ENCODE results near the gene HIPK3. TPM values are rescaled to one million over a fixed set of nuclear protein-coding genes. Genes with fewer than 3 reads are reported as not detected.
A peak's percentile ranks its signal among the peaks of the same experiment; 100 is the strongest.

Gene HIPK3
- total RNA-seq, 4 donors from 2014 or later = 267 to 391 (median 316) TPM

DNA sequence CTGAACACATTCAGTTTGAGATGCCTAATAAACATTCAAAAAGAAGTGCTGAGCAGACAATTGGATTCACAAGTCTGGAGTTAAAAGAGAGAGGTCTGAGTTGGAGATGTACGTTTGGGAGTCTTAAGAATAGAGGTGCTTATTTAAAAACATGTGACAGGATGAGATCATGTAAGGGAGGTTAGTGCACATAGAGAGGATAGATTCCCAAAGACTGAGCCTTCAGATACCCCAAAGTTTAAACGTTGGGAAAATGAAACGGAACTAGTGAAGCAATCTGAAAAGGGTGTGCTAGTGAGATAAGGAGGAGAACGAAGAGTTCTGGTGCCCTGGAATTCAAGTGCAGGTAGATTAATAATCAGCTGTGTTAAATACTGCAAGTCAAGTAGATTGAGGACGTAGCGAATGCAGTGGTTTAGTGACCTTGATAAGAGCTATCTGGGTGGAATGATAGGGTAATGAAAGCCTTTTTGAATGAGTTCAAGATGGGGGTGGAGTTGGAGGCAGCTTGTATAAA is 63.7 kb downstream of the HIPK3 start:
- intact Hi-C loops (cut with DNase I; ENCODE audit: low total_unique reads) = loop anchor here (10.0 kb wide), 1 partner anchor 156 kb away; the partner anchor contains the start of gene CSTF3
- H3K27me3 ChIP-seq = no peaks in the 10 kb centered on the region

DNA sequence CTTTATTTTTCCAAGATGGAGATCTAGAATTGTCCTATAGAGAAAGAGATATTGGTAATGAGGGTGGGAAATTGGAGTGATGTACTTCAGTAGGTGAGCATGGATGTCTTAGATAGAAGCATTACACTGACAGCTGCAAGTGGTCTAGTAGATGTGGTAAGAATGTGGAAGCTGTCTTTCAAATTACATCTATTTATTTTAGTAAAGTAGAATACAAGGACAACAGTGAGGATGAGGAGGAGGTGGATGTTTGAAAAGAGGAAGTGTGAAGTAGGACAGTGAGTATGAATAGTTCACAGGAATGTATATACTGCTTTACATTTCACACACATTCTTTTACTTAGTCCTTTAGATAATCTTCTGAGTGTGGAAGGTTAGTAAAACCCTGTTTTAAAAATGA is 64.2 kb downstream of the HIPK3 start:
- no peak overlapping the region for H3K27ac ChIP-seq
- no peak for TF ChIP-seq POLR2A (IDR thresholded peaks at IDR 0.05)
- TF ChIP-seq, protein P1, sequence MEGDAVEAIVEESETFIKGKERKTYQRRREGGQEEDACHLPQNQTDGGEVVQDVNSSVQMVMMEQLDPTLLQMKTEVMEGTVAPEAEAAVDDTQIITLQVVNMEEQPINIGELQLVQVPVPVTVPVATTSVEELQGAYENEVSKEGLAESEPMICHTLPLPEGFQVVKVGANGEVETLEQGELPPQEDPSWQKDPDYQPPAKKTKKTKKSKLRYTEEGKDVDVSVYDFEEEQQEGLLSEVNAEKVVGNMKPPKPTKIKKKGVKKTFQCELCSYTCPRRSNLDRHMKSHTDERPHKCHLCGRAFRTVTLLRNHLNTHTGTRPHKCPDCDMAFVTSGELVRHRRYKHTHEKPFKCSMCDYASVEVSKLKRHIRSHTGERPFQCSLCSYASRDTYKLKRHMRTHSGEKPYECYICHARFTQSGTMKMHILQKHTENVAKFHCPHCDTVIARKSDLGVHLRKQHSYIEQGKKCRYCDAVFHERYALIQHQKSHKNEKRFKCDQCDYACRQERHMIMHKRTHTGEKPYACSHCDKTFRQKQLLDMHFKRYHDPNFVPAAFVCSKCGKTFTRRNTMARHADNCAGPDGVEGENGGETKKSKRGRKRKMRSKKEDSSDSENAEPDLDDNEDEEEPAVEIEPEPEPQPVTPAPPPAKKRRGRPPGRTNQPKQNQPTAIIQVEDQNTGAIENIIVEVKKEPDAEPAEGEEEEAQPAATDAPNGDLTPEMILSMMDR (IDR thresholded peaks at IDR 0.05) = no peak
- no peaks in the 10 kb centered on the region for H3K36me3 ChIP-seq
- no peaks in the 10 kb centered on the region for H3K9me3 ChIP-seq
- intact Hi-C loops (cut with DNase I; ENCODE audit: low total_unique reads) = loop anchor here (10.0 kb wide), 1 partner anchor 157 kb away; the partner anchor contains the start of gene CSTF3
- no peaks in the 10 kb centered on the region for H3K27me3 ChIP-seq
- no peak overlapping the region for H3K4me3 ChIP-seq
- DNase-seq = no peak
- H3K4me1 ChIP-seq = peaks cover 0 to 15% of the 10 kb centered on the region in 2 donors

More for the DNA sequence above, 63.7 kb downstream of the HIPK3 start:
- Histone ChIP-seq H3K36me3 (no peaks in the 10 kb centered on the region), H3K4me1 (peaks cover 0 to 15% of the 10 kb centered on the region in 2 donors), H3K27ac (peak overlapping the region in 1 of 2 donors; percentile 2), H3K4me3 (no peak overlapping the region), H3K9me3 (no peaks in the 10 kb centered on the region)
- TF ChIP-seq POLR2A (IDR thresholded peaks at IDR 0.05) = no peak
- TF ChIP-seq, protein P1 (IDR thresholded peaks at IDR 0.05) = no peak
- DNase-seq = no peak

DNA sequence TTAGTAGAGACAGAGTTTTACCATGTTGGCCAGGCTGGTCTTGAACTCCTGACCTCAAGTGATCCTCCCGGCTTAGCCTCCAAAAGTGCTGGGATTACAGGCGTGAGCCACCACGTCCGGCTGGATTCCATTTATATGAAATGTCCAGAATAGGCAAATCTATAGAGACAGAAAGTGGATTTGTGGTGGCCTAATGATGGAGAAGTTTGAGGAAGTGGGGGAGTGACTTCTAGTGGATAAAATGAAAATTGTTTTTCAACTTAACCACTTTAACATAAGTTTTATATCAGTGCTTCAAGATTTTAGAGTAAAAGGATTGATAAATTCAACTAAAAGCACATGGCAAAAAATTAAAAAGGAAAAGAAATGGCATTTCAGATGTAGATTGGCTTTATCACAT is 66.2 kb downstream of the HIPK3 start:
- H3K4me1 ChIP-seq = peaks cover 0 to 11% of the 10 kb centered on the region in 2 donors

DNA sequence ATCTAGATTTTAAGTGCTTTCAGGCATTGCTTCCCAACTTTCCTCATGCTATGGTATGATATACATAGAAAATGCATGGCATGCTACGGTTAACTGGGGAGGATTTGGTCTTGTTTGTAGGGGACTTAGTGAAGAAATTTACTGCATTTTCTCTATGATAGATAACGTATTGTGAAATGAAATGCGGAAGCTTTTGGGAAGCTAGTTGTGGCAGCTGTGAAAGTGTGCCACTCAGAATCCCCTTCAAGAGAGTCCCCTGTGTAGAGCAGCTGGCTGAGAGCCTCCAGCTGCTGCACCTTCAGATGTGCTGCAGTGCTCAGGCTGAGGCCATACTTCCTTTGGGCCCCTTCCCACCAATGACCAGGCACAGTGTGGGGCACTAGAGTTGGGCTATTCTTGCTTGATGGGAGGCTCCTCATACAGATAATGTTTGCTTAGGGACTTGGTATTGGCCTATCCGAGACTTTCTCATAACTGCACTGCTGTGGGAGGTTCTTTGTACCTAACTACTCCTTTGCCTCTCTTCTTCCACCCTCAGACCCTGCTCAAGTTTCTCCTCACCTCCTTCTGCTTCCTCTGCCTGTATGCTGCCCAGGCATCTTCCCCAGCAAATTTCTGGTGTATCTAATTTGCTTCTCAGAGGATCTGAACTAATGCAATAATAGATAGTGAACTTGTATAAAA is 67.3 kb downstream of the HIPK3 start:
- Histone ChIP-seq H3K27me3 (no peaks in the 10 kb centered on the region), H3K4me1 (peaks cover 0 to 6% of the 10 kb centered on the region in 2 donors), H3K9me3 (no peaks in the 10 kb centered on the region), H3K4me3 (no peak overlapping the region), H3K36me3 (no peaks in the 10 kb centered on the region), H3K27ac (no peak overlapping the region)
- intact Hi-C loops (cut with DNase I; ENCODE audit: low total_unique reads) = loop anchor here (10.0 kb wide), 1 partner anchor 160 kb away; the partner anchor contains the start of gene CSTF3
- DNase-seq = no peak
- TF ChIP-seq, protein P1 (IDR thresholded peaks at IDR 0.05) = no peak
- no peak for TF ChIP-seq POLR2A (IDR thresholded peaks at IDR 0.05)

More for the DNA sequence above, 66.2 kb downstream of the HIPK3 start:
- Histone ChIP-seq H3K36me3 (no peaks in the 10 kb centered on the region), H3K27ac (no peak overlapping the region), H3K4me3 (no peak overlapping the region), H3K9me3 (no peaks in the 10 kb centered on the region), H3K27me3 (no peaks in the 10 kb centered on the region)
- DNase-seq = no peak
- TF ChIP-seq, protein P1 (IDR thresholded peaks at IDR 0.05) = no peak
- TF ChIP-seq POLR2A (IDR thresholded peaks at IDR 0.05) = no peak
- intact Hi-C loops (cut with DNase I; ENCODE audit: low total_unique reads) = loop anchor here (10.0 kb wide), 1 partner anchor 159 kb away; the partner anchor contains the start of gene CSTF3

DNA sequence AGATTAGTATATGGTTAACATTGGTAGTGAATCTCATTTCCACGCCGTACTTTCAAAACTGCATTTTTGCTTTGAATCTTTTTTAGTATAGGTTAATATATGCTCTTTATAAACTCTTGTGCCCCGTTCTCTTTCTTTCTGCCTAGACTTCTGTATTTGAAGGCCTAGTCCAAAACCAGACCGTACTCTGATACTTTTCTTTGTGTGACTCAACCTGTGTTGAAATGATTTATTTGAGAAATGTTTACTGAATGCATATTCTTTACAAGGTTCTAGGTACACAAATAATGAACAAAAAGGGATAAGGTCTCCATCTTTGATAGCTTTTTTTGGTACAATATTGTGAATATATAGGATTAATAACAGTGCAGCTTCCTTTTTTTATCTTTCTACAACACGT is 68.3 kb downstream of the HIPK3 start:
- Histone ChIP-seq H3K36me3 (no peaks in the 10 kb centered on the region), H3K4me1 (peaks cover 0 to 2% of the 10 kb centered on the region in 2 donors), H3K27ac (peak overlapping the region in 1 of 2 donors; percentile 20), H3K4me3 (no peak overlapping the region), H3K9me3 (no peaks in the 10 kb centered on the region), H3K27me3 (no peaks in the 10 kb centered on the region)
- TF ChIP-seq POLR2A (IDR thresholded peaks at IDR 0.05) = no peak
- TF ChIP-seq, protein P1 (IDR thresholded peaks at IDR 0.05) = no peak
- no peak for DNase-seq
- intact Hi-C loops (cut with DNase I; ENCODE audit: low total_unique reads) = loop anchor here (10.0 kb wide), 1 partner anchor 161 kb away; the partner anchor contains the start of gene CSTF3

All from uterus (tissue), 4 donors.